Activated CD4-positive, alpha-beta memory T cell treated with anti-CD3 and anti-CD28 coated beads, Interleukin-2, amount 10 ng/mL, durations not matched to agents 7 days and 5 days (primary cell): ENCODE measurements around the gene BCKDK. TPM values are rescaled to one million over a fixed set of nuclear protein-coding genes. Genes with fewer than 3 reads are reported as not detected.

Experiments used
- CTCF ChIA-PET: fragments of 350-600 bp; sonication (Branson Sonifier 250); formaldehyde crosslinking; loops from one replicate; lab custom pipeline; 2021; ENCODE audit warnings: antibody characterized with exemption, inconsistent platforms; lab: Charles Lee
- POLR2A ChIA-PET: fragments of 350-600 bp; sonication (Branson Sonifier 250); formaldehyde crosslinking; loops from one replicate; lab custom pipeline; 2021; ENCODE audit warnings: antibody characterized with exemption; lab: Charles Lee
- DNase-seq: peaks from one replicate; pipeline ENCODE4 v3.0.0-alpha.2; 2020
- H3K27ac Mint-ChIP-seq: one replicate; pipeline ENCODE4 v1.8.0; 2021; ENCODE audit warnings: mild to moderate bottlenecking, mixed read lengths
- H3K27me3 Mint-ChIP-seq: one replicate; pipeline ENCODE4 v1.8.0; 2021; ENCODE audit warnings: mixed read lengths
- H3K36me3 Mint-ChIP-seq: one replicate; pipeline ENCODE4 v1.8.0; 2021; ENCODE audit warnings: low read depth, mixed read lengths
- H3K4me1 Mint-ChIP-seq: one replicate; pipeline ENCODE4 v1.8.0; 2021; ENCODE audit warnings: mixed read lengths
- H3K4me3 Mint-ChIP-seq: one replicate; pipeline ENCODE4 v1.8.0; 2021; ENCODE audit warnings: mild to moderate bottlenecking, mixed read lengths
- H3K9me3 Mint-ChIP-seq: one replicate; pipeline ENCODE4 v1.8.0; 2021; ENCODE audit warnings: mixed read lengths
- total RNA-seq, 2 experiments: library from RNA; stranded (reverse); gene quantifications; one replicate each; pipeline ENCODE4 v1.2.3, GENCODE V29; 2021

Gene BCKDK
- total RNA-seq, 2 experiments from 2014 or later: 32.9 to 34.4 TPM

DNA sequence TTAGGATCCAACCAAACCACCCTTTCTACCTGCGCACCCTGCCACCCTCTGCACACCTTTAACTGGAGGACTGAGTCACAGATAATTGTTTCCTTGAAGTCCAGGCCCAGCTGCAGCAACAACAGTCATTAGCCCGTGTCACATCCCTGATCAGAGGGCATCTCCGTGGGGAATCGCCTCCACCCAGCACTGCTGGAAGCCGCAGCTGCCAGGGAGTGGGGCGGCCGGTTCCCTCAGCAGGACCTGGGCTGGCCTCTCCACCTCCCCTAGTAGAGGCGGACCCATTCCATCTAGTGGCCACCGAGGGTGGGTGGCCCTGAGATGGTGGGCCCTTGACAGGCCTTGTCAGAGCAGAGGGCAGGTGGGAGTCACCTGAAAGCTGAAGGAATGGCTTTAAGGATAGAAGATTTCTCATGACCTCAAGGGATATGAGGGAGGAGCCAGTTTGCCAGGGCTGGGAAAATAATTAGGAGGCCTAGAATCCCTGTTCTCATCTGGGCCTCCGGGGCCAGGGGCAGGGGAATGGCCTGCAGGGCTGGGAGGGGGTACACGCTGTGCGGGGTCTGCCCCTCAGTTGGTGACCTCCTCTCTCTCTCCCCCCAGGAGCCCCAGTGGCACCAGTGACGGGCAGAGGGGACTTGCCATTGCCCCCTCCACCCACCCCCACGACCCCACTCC, 25.7 kb upstream of the BCKDK start:
- no peak overlapping the region for H3K4me3 Mint-ChIP-seq
- H3K27me3 Mint-ChIP-seq: no peaks in the 10 kb centered on the region
- H3K27ac Mint-ChIP-seq: no peak overlapping the region
- H3K9me3 Mint-ChIP-seq: no peaks in the 10 kb centered on the region
- peaks cover 45% of the 10 kb centered on the region for H3K36me3 Mint-ChIP-seq
- POLR2A ChIA-PET: no interaction called here
- H3K4me1 Mint-ChIP-seq: peaks cover 13% of the 10 kb centered on the region
- no peak for DNase-seq
- CTCF ChIA-PET: no interaction called here

- H3K27ac Mint-ChIP-seq: no peak overlapping the region
Observed at GRCh38 chr16:31083081-31083480, 25.1 kb upstream of the BCKDK start.

GRCh38 chr16:31083556-31083955, 24.6 kb upstream of the BCKDK start:
- H3K4me1 Mint-ChIP-seq: peaks cover 11% of the 10 kb centered on the region
- H3K9me3 Mint-ChIP-seq: no peaks in the 10 kb centered on the region
- H3K27ac Mint-ChIP-seq: no peak overlapping the region
- ChIA-PET CTCF (no interaction called here), POLR2A (interaction anchor here (1.8 kb wide), 1 partner anchor 10 kb away, joined by 7 read pairs; the partner anchor contains the start of genes ZNF646 and ZNF668)
- no peak for DNase-seq
- H3K4me3 Mint-ChIP-seq: no peak overlapping the region
- no peaks in the 10 kb centered on the region for H3K27me3 Mint-ChIP-seq
- peaks cover 34% of the 10 kb centered on the region for H3K36me3 Mint-ChIP-seq

More at GRCh38 chr16:31083081-31083480, 25.1 kb upstream of the BCKDK start:
- Mint-ChIP-seq H3K4me1 (peaks cover 12% of the 10 kb centered on the region), H3K9me3 (no peaks in the 10 kb centered on the region), H3K4me3 (no peak overlapping the region), H3K36me3 (peaks cover 39% of the 10 kb centered on the region), H3K27me3 (no peaks in the 10 kb centered on the region)
- CTCF ChIA-PET: no interaction called here
- no peak for DNase-seq
- POLR2A ChIA-PET: interaction anchor here (1.8 kb wide), 1 partner anchor 9 kb away, joined by 7 read pairs; the partner anchor contains the start of genes ZNF646 and ZNF668

GRCh38 chr16:31083981-31084380, 24.2 kb upstream of the BCKDK start:
- H3K4me1 Mint-ChIP-seq: peaks cover 8% of the 10 kb centered on the region
- ChIA-PET POLR2A (interaction anchor here (1.8 kb wide), 1 partner anchor 10 kb away, joined by 7 read pairs; the partner anchor contains the start of genes ZNF646 and ZNF668), CTCF (no interaction called here)
- no peaks in the 10 kb centered on the region for H3K27me3 Mint-ChIP-seq
- H3K27ac Mint-ChIP-seq: no peak overlapping the region
- no peaks in the 10 kb centered on the region for H3K9me3 Mint-ChIP-seq
- H3K4me3 Mint-ChIP-seq: no peak overlapping the region
- DNase-seq: no peak
- peaks cover 30% of the 10 kb centered on the region for H3K36me3 Mint-ChIP-seq

DNA sequence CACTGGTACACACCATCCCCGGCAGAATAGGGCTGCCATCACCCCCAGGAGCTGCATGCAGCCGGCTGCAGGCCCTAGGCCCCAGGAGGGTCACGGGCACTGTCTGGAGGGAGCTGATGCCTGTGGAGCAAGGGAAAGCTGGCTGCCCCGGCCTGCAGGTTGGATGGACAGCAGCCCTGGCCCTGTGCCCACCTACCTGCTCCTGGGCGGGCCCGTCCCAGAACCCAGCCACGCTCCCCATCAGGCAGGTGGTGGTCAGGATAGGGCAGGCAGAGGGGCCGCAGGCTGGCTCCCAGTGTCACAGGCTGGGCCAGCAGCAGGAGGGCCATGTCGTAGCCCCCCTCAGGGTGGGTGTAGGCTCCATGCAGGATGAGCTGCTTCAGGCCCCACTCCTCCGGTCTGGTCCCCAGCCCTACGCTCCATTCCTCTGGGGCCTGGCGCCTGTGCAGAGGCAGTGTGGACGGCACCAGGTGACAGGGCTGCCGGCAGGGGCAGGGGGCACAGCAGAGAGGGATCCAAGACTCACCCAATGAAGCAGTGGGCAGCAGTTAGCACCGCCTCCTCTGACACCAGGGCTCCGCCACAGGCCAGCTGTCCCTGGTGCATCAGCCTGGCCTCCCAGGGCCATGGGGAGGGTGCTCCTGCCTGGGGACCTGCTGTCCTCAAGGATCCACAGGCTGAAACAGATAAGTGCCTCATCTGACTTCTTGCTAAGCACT, 23.4 kb upstream of the BCKDK start:
- H3K4me3 Mint-ChIP-seq: no peak overlapping the region
- ChIA-PET POLR2A (interaction anchor here (1.8 kb wide), 1 partner anchor 11 kb away, joined by 7 read pairs; the partner anchor contains the start of genes ZNF646 and ZNF668), CTCF (no interaction called here)
- H3K27ac Mint-ChIP-seq: no peak overlapping the region
- no peaks in the 10 kb centered on the region for H3K27me3 Mint-ChIP-seq
- peaks cover 7% of the 10 kb centered on the region for H3K4me1 Mint-ChIP-seq
- peaks cover 22% of the 10 kb centered on the region for H3K36me3 Mint-ChIP-seq
- H3K9me3 Mint-ChIP-seq: no peaks in the 10 kb centered on the region
- no peak for DNase-seq

DNA sequence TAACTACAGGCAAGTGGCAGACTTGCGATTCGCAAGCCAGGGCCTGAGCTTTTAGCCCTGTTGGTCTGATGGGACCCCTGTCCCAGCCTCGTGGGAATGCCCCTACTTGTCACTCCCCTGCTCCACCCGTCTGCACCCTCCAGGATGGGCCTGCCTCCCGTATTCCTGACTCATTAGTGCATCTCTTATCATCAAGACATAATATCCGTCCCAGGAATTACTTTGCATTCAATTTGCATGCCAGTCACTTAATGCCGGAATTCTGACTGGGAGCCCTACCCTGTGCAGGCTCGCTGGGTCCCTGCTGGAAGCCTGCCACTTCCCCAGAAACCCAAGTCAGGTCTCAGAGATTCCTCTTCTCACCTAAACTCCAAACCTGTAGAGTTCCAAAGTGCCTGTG, 22.8 kb upstream of the BCKDK start:
- Mint-ChIP-seq H3K4me3 (no peak overlapping the region), H3K27ac (no peak overlapping the region), H3K4me1 (peaks cover 7% of the 10 kb centered on the region), H3K27me3 (no peaks in the 10 kb centered on the region), H3K9me3 (no peaks in the 10 kb centered on the region), H3K36me3 (peaks cover 21% of the 10 kb centered on the region)
- DNase-seq: no peak
- ChIA-PET CTCF (no interaction called here), POLR2A (no interaction called here)

GRCh38 chr16:31085873-31086628, 22.1 kb upstream of the BCKDK start:
- H3K27me3 Mint-ChIP-seq: no peaks in the 10 kb centered on the region
- H3K9me3 Mint-ChIP-seq: no peaks in the 10 kb centered on the region
- peaks cover 20% of the 10 kb centered on the region for H3K36me3 Mint-ChIP-seq
- no peak overlapping the region for H3K4me3 Mint-ChIP-seq
- H3K4me1 Mint-ChIP-seq: peaks cover 2% of the 10 kb centered on the region
- H3K27ac Mint-ChIP-seq: no peak overlapping the region
- no peak for DNase-seq
- POLR2A ChIA-PET: interaction anchor here (1.0 kb wide), 1 partner anchor 9 kb away, joined by 3 read pairs; no protein-coding TSS in a partner anchor
- CTCF ChIA-PET: no interaction called here

GRCh38 chr16:31086629-31086906, 21.6 kb upstream of the BCKDK start:
- ChIA-PET CTCF (no interaction called here), POLR2A (interaction anchor here (1.0 kb wide), 1 partner anchor 10 kb away, joined by 3 read pairs; no protein-coding TSS in a partner anchor)
- Mint-ChIP-seq H3K4me3 (no peak overlapping the region), H3K27me3 (no peaks in the 10 kb centered on the region), H3K36me3 (peaks cover 20% of the 10 kb centered on the region), H3K27ac (no peak overlapping the region), H3K9me3 (no peaks in the 10 kb centered on the region), H3K4me1 (peaks cover 2% of the 10 kb centered on the region)
- DNase-seq: no peak

- Mint-ChIP-seq H3K4me1 (peaks cover 2% of the 10 kb centered on the region), H3K36me3 (peaks cover 16% of the 10 kb centered on the region), H3K9me3 (no peaks in the 10 kb centered on the region), H3K4me3 (no peak overlapping the region), H3K27me3 (no peaks in the 10 kb centered on the region), H3K27ac (no peak overlapping the region)
- POLR2A ChIA-PET: interaction anchor here (3.5 kb wide), 1 partner anchor 14 kb away, joined by 10 read pairs; the partner anchor contains the start of genes ZNF646 and ZNF668
- CTCF ChIA-PET: interaction anchor here (0.6 kb wide), 1 partner anchor 14 kb away, joined by 9 read pairs; no protein-coding TSS in a partner anchor
- DNase-seq: no peak
Observed at GRCh38 chr16:31087481-31087880, 20.7 kb upstream of the BCKDK start.

GRCh38 chr16:31087971-31088370, 20.2 kb upstream of the BCKDK start:
- H3K27me3 Mint-ChIP-seq: no peaks in the 10 kb centered on the region

DNA sequence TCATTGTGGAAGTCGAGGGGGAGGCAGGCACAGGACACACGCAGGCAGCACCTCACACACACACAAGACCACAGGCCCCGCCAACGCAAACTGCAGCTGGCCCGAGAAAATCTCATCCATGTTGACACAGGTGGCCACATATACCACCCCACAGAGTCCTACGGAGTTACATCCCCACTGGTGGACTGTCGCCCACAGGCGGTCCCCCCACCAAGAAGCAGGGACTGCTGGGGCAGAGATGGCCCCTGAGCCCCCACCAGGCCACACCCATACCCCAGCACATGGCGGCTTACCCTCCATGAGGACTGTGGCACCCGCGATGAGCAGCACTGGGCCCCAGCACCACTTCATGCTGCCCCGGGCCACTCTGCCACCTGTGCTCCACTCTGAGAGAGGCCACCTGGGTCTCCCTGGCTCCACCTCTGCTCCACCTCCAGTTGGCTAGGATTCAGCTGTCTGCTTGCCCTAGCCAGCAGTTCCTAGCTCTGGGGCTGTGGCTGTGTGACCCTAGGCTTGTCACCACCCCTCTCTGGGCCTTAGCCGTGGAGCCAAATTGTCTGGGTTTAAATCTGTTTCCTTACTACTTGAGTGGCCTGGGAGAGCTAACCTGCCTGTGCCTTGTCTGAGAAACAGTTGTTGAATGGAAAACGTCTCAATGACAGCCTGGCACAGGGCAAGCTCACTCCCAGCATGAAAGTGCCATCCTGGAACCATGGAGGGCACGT, 19.6 kb upstream of the BCKDK start, which contains the start of gene PRSS53:
Gene PRSS53, minus strand, starts transcription at position 485 of the 725 bp plus-strand sequence. Its CDS starts 134 bp downstream, at position 351.
- DNase-seq: no peak
- Mint-ChIP-seq H3K27me3 (no peaks in the 10 kb centered on the region), H3K36me3 (peaks cover 14% of the 10 kb centered on the region), H3K9me3 (no peaks in the 10 kb centered on the region), H3K27ac (no peak within 1 kb of the TSS), H3K4me1 (peaks cover 11% of the 10 kb centered on the region), H3K4me3 (no peak within 1 kb of the TSS)
- POLR2A ChIA-PET: interaction anchor here (3.5 kb wide), 1 partner anchor 15 kb away, joined by 10 read pairs; the partner anchor contains the start of genes ZNF646 and ZNF668
- CTCF ChIA-PET: no interaction called here

More at GRCh38 chr16:31087971-31088370, 20.2 kb upstream of the BCKDK start:
- peaks cover 7% of the 10 kb centered on the region for H3K4me1 Mint-ChIP-seq
- ChIA-PET POLR2A (interaction anchor here (3.5 kb wide), 1 partner anchor 14 kb away, joined by 10 read pairs; the partner anchor contains the start of genes ZNF646 and ZNF668), CTCF (no interaction called here)
- no peak for DNase-seq
- H3K4me3 Mint-ChIP-seq: no peak overlapping the region
- H3K27ac Mint-ChIP-seq: no peak overlapping the region
- no peaks in the 10 kb centered on the region for H3K9me3 Mint-ChIP-seq
- H3K36me3 Mint-ChIP-seq: peaks cover 14% of the 10 kb centered on the region

GRCh38 chr16:31089199-31089598, 19.0 kb upstream of the BCKDK start:
- no peaks in the 10 kb centered on the region for H3K9me3 Mint-ChIP-seq
- H3K4me1 Mint-ChIP-seq: peaks cover 17% of the 10 kb centered on the region
- ChIA-PET POLR2A (interaction anchor here (3.5 kb wide), 1 partner anchor 16 kb away, joined by 10 read pairs; the partner anchor contains the start of genes ZNF646 and ZNF668), CTCF (no interaction called here)
- no peak for DNase-seq
- H3K27ac Mint-ChIP-seq: no peak overlapping the region
- H3K27me3 Mint-ChIP-seq: no peaks in the 10 kb centered on the region
- H3K4me3 Mint-ChIP-seq: no peak overlapping the region
- H3K36me3 Mint-ChIP-seq: peaks cover 15% of the 10 kb centered on the region
